Endothelial cell of umbilical vein (primary cell): ENCODE data around the gene KRTAP1-3. TPM values are rescaled to one million over a fixed set of nuclear protein-coding genes. Genes with fewer than 3 reads are reported as not detected.
"Not testable (repeated sequence)": the region's sequence is repeated elsewhere in the genome, so short reads cannot be mapped to it uniquely, and the experiment has no call there.

Experiments used
- BruUV-seq: library from RNA; stranded (reverse); fragments of 400-500 nt; replicated peaks from 2 replicates; lab custom pipeline; 2021; lab: Mats Ljungman, UMichigan
- CTCF ChIA-PET: fragments of 300-600, 350-600 bp; sonication (Branson Sonifier 250); formaldehyde crosslinking; loops from one replicate; lab custom pipeline; 2021; ENCODE audit warnings: antibody characterized with exemption, inconsistent platforms; lab: Charles Lee
- POLR2A ChIA-PET: fragments of 300-600, 350-600 bp; sonication (Branson Sonifier 250); formaldehyde crosslinking; loops from one replicate; lab custom pipeline; 2021; ENCODE audit warnings: antibody characterized with exemption, inconsistent platforms; lab: Charles Lee
- DNase-seq: peaks from one replicate; pipeline ENCODE4 v3.0.0-alpha.2; 2011; ENCODE audit warnings: low read depth, low spot score
- FAIRE-seq: peaks from 2 replicates; lab custom pipeline; 2011; peaks lifted over from hg19 to GRCh38; lab: Jason Lieb, UNC
- H2AFZ ChIP-seq: 2 replicates; pipeline ENCODE4 v1.6.0; 2012; ENCODE audit warnings: low read depth, low read length, control low read depth, inconsistent platforms
- H3K27ac ChIP-seq: 2 replicates; pipeline ENCODE4 v1.5.1; 2011; ENCODE audit warnings: low read depth, mild to moderate bottlenecking, control low read depth, low read length, moderate library complexity; ENCODE audit not compliant: insufficient read depth
- H3K27me3 ChIP-seq, 2 experiments: 2 replicates each; pipeline versions ENCODE4 v1.6.0 to v1.6.1; 2011; ENCODE audit warnings: low read length in 2 of 2, mixed read lengths in 1 of 2; ENCODE audit not compliant: control insufficient read depth in 2 of 2, insufficient read depth in 2 of 2
- H3K36me3 ChIP-seq, 2 experiments: 2 replicates in 1 of 2; 3 replicates in 1 of 2; pipeline ENCODE4 v1.5.1; 2011; ENCODE audit warnings: low read length in 2 of 2, mild to moderate bottlenecking in 1 of 2, moderate library complexity in 1 of 2; ENCODE audit not compliant: control insufficient read depth in 2 of 2, insufficient read depth in 2 of 2; ENCODE audit errors: extremely low read depth in 1 of 2
- H3K4me1 ChIP-seq: 3 replicates; pipeline ENCODE4 v1.5.1; 2011; ENCODE audit warnings: mild to moderate bottlenecking, low read length; ENCODE audit not compliant: control insufficient read depth, insufficient read depth; ENCODE audit errors: extremely low read depth
- H3K4me2 ChIP-seq: 2 replicates; pipeline ENCODE4 v1.6.1; 2011; ENCODE audit warnings: low read length, control low read depth, mixed read lengths; ENCODE audit not compliant: insufficient read depth
- H3K4me3 ChIP-seq, 3 experiments: fragments of 200-600 bp in 1 of 3; sonication (generic), shearing (Covaris generic) in 1 of 3; replicated peaks in 1 of 3; 2 replicates each; pipeline ENCODE4 v1.5.1; 2011 to 2016; ENCODE audit warnings: control low read depth in 3 of 3, low read length in 3 of 3, mild to moderate bottlenecking in 2 of 3, inconsistent platforms in 1 of 3, low read depth in 1 of 3, moderate library complexity in 1 of 3; ENCODE audit not compliant: insufficient read depth in 1 of 3
- H3K79me2 ChIP-seq: 2 replicates; pipeline ENCODE4 v1.6.0; 2012; ENCODE audit warnings: low read length, inconsistent platforms; ENCODE audit not compliant: control insufficient read depth, insufficient read depth
- H3K9ac ChIP-seq: replicated peaks from 2 replicates; pipeline ENCODE3; 2011; ENCODE audit warnings: low read length, control low read depth; ENCODE audit not compliant: insufficient read depth; ENCODE audit errors: extremely low read depth
- H3K9me1 ChIP-seq: replicated peaks from 3 replicates; pipeline ENCODE4 v1.6.0; 2011; ENCODE audit warnings: mild to moderate bottlenecking, low read length; ENCODE audit not compliant: control insufficient read depth, insufficient read depth; ENCODE audit errors: extremely low read depth
- H3K9me3 ChIP-seq: replicated peaks from 2 replicates; pipeline ENCODE4 v1.5.1; 2012; ENCODE audit warnings: low read length, inconsistent platforms; ENCODE audit not compliant: control insufficient read depth, insufficient read depth
- H4K20me1 ChIP-seq: replicated peaks from 2 replicates; pipeline ENCODE3; 2011; ENCODE audit warnings: mild to moderate bottlenecking, low read length; ENCODE audit not compliant: control insufficient read depth, insufficient read depth; ENCODE audit errors: extremely low read depth
- EZH2 ChIP-seq: IDR thresholded peaks from 2 replicates; pipeline ENCODE4 v1.6.1; 2012; ENCODE audit warnings: borderline replicate concordance, low read depth, mild to moderate bottlenecking, moderate library complexity, low read length, inconsistent platforms; ENCODE audit not compliant: severe bottlenecking
- JUN ChIP-seq: IDR thresholded peaks from 2 replicates; pipeline ENCODE4 v1.6.1; 2011; ENCODE audit warnings: borderline replicate concordance, low read depth; ENCODE audit not compliant: insufficient read length, insufficient read depth
- dilution Hi-C: fragments of 300-500 bp; cut with MboI; formaldehyde crosslinking; loops from one replicate; pipeline ENCODE4 v1.15.0; 2019; ENCODE audit warnings: low sequenced_read_pairs; ENCODE audit not compliant: extremely low pct_ligation_motif_present
- intact Hi-C: fragments of 100-400 bp; cut with micrococcal nuclease; formaldehyde crosslinking; loops from one replicate; pipeline ENCODE4 v1.10.0; 2022
- polyA plus RNA-seq, 4 experiments: library from polyadenylated mRNA; depleted of rRNA in 3 of 4; stranded (reverse) in 3 of 4; unstranded in 1 of 4; fragments of >200 nt; gene quantifications; 2 replicates each; pipeline versions ENCODE4 v1.2.1 to v1.2.3, GENCODE V29; 2011 to 2012; ENCODE audit warnings: missing spikeins in 1 of 4
- total RNA-seq: library from RNA; stranded (reverse); gene quantifications from 2 replicates; pipeline ENCODE4 v1.2.3, GENCODE V29; 2021

The KRTAP1-3 gene
- total and polyA plus RNA-seq, 2 donors (not counting 3 experiments of a cell fraction or from before 2014, with no cell fraction given) = not detected

- Histone ChIP-seq H3K27me3 (peaks cover 6 to 12% of the 10 kb centered on the region in 2 experiments), H3K4me1 (no peaks in the 10 kb centered on the region), H2AFZ (no peak overlapping the region), H3K9me3 (no peaks in the 10 kb centered on the region), H3K79me2 (no peaks in the 10 kb centered on the region), H3K9ac (no peak overlapping the region), H4K20me1 (no peaks in the 10 kb centered on the region), H3K36me3 (no peaks in the 10 kb centered on the region), H3K4me3 (no peak overlapping the region), H3K9me1 (no peaks in the 10 kb centered on the region), H3K27ac (no peak overlapping the region), H3K4me2 (no peak overlapping the region)
- DNase-seq (no peak), FAIRE-seq (no peak)
- ChIA-PET CTCF (no interaction called here), POLR2A (no interaction called here)
- no TSS peak for BruUV-seq
- intact Hi-C loops (no loop called here), dilution Hi-C loops (no loop called here)
- TF ChIP-seq EZH2 = no peak
- TF ChIP-seq JUN = no peak
Observed at GRCh38 chr17:41057547-41057946, 22.9 kb upstream of the KRTAP1-3 start.

- H3K4me2 ChIP-seq, H3K9ac ChIP-seq, H3K9me3 ChIP-seq, BruUV-seq, H3K4me3 ChIP-seq, H3K27ac ChIP-seq, H3K79me2 ChIP-seq, dilution Hi-C loops, H3K27me3 ChIP-seq, DNase-seq, H2AFZ ChIP-seq, POLR2A ChIA-PET, H4K20me1 ChIP-seq, H3K36me3 ChIP-seq, H3K4me1 ChIP-seq, intact Hi-C loops, FAIRE-seq, H3K9me1 ChIP-seq, CTCF ChIA-PET: not testable (repeated sequence)
Observed at GRCh38 chr17:41055130-41055529, 20.5 kb upstream of the KRTAP1-3 start, which contains the start of gene KRTAP2-2. TSS of gene KRTAP2-2 (minus strand) at chr17:41055230. CDS start at chr17:41055211, 19 bp downstream.

DNA sequence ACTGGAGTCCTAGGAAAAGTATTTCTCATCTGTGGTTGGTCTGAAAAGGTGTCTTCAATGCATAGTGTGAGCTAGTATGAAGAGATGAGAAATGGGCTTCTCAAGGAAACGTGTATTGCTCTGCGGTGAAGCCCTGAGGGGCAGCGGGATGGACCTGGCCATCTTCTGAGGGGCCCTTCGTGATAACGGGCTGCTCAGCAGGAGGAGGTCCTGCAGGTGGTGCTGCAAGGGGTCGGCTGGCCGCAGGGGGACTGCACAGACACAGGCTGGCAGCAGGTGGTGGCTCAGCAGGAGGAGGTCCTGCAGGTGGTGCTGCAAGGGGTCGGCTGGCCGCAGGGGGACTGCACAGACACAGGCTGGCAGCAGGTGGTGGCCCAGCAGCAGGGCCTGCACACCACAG, 19.9 kb upstream of the KRTAP1-3 start:
- H2AFZ ChIP-seq, POLR2A ChIA-PET, H3K4me2 ChIP-seq, H3K27ac ChIP-seq, CTCF ChIA-PET, DNase-seq, H3K36me3 ChIP-seq, intact Hi-C loops, H3K9me3 ChIP-seq, H3K9me1 ChIP-seq, H3K79me2 ChIP-seq, H3K27me3 ChIP-seq, H3K4me1 ChIP-seq, H4K20me1 ChIP-seq, dilution Hi-C loops, BruUV-seq, H3K4me3 ChIP-seq, H3K9ac ChIP-seq, FAIRE-seq: not testable (repeated sequence)
